Measurements from ENCODE around the gene TAB2.

DNA sequence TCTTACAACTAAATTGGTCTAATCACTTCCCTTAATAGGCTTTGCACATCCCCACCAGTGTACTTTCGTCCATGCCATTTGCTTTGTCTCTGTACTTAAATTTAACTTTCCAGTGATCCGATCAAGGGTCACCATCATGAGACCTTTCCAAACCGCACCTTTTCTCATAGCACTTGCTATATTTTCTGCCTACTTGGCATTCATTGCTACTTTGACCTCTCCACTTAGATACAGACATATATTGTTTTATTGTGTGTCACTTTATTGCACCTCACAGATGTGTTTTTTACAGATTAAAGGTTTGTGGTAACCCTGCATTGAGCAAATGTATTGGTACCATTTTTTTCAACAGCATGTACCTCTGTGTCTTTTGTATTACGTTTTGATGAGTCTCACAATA is 97.3 kb downstream of the TAB2 start:
- TF ChIP-seq, protein P1, sequence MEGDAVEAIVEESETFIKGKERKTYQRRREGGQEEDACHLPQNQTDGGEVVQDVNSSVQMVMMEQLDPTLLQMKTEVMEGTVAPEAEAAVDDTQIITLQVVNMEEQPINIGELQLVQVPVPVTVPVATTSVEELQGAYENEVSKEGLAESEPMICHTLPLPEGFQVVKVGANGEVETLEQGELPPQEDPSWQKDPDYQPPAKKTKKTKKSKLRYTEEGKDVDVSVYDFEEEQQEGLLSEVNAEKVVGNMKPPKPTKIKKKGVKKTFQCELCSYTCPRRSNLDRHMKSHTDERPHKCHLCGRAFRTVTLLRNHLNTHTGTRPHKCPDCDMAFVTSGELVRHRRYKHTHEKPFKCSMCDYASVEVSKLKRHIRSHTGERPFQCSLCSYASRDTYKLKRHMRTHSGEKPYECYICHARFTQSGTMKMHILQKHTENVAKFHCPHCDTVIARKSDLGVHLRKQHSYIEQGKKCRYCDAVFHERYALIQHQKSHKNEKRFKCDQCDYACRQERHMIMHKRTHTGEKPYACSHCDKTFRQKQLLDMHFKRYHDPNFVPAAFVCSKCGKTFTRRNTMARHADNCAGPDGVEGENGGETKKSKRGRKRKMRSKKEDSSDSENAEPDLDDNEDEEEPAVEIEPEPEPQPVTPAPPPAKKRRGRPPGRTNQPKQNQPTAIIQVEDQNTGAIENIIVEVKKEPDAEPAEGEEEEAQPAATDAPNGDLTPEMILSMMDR (IDR thresholded peaks at IDR 0.05; ENCODE audit: low read depth, low read length, poor library complexity, severe bottlenecking): no peak
- TF ChIP-seq EZH2phosphoT487 (IDR thresholded peaks at IDR 0.05; ENCODE audit: borderline replicate concordance, low read length): no peak

Data from DOHH2 (cell line).